SK-N-DZ (cell line): ENCODE results near the gene STARD10.

ENCODE experiments used
- DNase-seq: peaks from one replicate; pipeline ENCODE4 v3.0.0-alpha.2; 2015; ENCODE audit warnings: low spot score

Gene STARD10

DNA sequence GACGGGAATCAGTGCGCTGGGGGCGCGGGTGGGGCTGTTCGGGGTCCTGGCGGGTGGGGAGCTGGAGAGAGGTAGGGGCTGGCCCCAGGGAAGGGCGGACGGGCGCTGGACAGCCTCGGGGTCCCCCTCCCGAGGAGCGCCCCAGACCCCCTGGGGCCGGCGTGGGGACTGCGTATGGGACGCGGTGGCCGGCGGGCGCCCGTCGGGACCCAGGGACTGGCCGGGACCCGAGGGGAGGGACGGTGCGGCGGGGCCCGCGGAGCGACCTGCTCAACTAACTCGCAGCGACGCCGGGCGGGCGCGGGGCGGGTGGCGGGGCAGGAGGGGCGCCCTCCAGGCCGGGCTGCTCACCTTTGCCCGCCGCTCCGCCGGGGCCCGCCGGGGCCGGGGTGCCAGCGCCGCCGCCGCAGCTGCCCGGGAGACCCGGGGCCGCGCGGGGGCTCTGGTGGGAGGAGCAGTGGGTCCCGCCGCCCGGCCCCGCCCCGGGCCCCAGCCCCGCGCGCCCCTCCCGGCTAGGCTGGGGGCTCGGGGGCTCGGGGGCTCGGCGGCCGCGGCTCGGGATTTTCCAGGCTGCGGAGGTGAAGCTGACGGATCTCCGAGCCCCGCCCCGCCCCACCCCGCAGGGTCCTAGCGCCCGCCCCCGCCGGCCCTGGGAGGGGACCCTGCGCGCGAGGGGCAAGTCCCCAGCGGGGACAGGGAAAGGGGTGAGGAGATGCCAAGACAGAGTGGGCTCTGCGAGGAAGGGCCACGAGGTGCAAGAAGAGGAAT is 12.3 kb downstream of the STARD10 start:
- no peak for DNase-seq

DNA sequence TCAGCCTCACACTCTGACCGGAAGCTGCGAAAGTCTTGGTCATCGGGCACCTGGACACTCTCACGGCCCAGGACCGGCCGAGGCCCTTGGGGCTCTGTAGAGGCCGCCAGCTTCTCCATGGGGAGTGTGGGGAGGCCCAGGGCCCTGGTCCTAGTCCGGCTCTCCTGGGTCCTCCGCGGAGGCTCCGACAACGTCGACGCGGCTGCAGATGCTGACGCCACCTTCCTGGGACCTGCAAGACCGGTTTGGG is 12.9 kb downstream of the STARD10 start:
- DNase-seq = no peak

DNA sequence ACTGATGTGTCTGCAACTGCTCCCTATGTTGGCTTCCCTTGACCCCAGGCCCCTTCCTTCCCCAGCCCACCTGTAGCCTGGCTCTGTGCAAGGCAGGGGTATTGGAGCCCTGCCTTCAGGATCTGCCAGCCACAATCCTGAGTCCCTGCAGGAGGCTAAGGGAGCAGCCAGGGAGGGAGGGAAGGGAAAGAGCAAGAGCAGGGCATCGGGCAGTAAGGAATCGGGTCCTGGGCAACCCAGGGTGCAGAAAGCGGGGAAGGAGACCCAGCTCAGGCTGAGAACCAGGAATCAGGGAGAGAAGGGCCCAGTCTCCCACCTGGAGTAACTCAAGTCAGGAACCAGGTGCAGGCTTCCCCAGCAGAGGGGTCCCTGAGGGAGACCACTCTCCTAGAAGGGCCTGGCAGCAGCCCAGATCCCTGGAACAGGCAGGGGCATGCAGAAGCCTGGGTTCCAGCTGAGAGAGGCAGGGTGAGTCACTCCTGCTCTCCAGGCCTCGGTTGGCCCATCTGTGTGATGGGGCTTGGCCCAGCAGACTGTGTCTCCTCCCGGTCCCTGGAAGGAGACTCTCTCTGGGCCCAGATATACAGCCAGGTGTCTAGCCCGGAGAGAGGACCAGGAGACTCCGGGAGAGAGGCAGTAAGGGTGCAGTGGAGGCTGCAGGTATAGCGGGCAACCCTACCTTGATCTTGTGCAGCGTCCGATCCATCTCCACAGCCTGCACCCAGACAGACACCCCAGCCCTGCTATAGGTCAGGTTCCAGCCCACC is 13.4 kb downstream of the STARD10 start:
- no peak for DNase-seq

DNA sequence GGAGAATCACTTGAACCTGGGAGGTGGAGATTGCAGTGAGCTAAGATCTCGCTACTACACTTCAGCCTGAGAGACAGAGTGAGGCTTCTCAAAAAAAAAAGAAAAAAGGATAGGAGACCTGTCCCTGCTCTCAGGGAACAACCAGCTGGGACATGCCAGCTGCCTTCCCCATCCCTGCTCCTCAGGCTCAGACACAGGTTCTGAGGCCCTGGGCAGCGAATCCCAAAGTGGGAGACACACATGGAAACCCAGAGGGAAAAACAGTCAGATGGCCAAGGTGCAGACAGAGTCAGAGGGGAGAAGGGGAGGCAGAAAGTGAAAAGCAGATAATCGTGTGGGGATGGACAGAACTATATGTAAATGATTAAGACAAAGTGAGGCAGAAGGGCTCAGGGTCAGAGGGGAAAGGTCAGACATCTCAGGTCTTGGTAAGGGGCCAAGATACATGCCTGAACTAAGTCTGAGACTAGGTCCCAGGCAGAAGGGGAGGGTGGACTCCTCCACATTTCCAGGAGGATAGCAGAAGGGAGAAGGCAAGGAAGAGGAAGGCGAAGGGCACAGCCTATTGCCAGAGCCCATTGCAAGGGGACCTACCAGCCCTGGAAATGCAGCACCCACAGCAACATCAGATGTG is 14.2 kb downstream of the STARD10 start:
- no peak for DNase-seq

GRCh38 chr11:72778535-72779494 is 15.0 kb downstream of the STARD10 start:
- no peak for DNase-seq

DNA sequence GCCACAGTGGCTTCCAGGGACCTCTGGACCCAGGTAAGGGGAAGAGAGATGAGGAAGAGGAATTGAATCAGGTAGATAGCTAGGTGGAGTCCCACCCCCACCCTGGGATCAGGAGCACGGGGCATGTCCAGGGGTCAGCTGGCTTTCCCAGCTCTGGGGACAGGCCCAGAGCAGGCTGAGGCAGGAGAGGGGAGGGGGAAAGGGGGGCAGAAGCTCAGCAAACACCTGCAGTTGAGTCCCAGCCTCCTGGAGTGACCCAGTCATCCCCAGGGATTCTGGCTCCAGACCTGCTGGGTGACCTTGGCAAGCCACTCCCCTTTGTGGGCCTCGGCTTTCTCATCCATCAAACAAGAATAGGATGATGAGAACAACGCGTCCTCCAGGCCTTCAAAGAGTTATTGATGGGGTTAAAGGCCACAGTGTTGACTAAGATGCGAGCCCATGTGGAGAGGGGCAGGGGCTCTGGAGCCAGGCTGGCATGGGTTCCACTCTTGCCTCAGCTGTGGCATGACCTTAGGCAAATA is 16.0 kb downstream of the STARD10 start:
- peak; percentile 67 for DNase-seq

DNA sequence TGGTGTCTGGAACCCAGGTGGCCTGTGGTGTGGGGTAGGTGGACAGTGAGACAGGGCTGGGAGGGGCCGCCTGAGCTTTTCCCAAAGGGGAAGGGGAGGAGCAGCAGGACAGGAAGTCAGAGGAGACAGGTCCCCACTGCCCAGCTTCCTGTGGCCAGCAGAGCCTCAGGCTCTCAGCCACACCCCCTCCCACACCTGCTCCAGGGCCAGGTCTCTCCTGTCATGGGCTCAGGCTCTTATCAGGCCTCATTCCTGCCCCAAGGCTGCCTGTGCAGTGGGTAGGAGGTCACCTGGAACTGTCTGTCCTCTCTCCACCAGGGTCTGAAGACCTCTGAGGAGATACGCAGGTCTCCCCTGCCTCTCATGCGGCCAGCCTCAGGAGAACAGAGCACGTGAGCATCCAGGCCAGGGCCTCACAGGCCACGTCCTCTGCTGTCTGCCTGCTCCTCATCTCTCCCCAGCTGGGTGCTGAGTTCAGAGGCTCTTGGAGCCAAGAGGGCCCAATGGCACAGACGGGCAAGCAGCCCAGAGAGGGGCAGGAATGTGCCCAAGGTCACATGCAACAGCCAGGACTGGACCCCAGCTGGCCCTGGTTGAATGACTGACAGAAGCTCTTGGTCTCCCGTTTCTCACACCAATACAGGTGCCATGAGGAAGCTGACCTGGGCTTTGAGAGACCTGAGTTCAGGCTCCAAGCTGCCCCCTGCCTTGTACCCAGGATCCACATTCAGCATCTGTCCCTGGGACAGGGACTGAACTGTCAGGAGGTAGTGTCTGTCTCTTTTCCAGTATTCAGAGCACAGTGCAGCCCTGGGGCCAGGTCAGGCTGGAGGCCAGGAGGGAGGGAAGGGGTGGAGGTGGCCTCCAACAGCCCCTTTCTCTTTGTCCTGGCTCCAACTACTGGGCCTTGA is 16.7 kb downstream of the STARD10 start:
- no peak for DNase-seq

- no peak for DNase-seq
Measured at GRCh38 chr11:72776117-72776843, 17.6 kb downstream of the STARD10 start.

DNA sequence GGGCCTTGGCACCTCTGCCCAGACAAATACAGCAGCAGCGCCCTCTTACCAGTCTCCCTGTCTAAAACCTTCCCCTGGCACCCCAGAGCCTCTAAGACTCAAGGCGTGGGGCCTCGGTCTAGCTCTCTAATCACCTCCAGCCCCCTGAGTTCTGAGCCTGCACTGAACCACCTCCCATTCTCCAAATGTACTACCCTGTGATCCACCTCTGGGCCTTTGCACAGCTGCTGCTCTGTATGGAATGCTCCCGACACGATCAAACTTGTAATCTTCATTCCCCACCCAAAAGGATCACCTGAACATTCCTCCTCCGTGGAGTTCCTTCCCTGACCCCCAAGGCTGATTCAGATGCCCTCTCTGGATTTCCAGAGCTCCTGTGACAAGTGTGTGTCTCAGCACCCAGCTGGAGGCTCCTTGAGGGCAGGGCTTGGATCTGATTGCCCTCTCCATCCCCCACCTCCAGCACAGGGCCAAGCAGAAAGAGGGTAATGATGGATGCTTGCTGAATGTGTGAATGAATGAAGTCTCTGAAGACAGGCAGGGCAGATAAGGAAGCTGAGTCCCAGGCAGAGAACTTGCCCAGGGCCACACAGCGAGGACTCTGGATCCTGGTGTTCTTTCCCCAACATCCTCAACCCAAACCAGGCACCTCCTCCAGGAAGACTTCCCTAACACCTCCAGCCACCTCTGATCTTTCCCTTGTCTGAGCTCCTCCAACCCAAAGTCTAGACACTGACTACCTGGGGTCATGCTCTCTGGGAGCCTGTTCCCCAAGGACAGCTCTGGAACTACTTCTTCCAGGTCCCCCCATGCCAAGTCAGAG is 18.3 kb downstream of the STARD10 start:
- DNase-seq = no peak

DNA sequence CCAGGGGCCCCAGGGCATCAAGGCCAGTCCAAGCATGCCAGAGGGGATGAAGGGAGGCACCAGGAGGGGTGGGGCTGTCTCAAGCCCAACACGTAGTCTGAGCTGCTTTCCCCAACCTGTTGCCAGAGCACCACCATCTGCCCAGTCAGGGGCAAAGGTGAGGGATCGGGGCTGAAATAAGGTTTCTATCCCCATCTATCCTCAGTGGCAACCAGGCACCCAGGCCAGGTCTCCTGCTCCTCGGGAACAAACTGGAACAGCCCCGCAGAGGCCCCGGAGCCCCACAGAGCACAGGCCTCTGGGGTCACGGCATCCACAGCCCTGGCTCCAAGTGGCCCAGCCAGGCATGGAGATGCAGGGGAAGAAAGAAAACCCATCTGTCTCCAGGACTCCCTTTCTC is 19.3 kb downstream of the STARD10 start:
- DNase-seq = no peak

DNA sequence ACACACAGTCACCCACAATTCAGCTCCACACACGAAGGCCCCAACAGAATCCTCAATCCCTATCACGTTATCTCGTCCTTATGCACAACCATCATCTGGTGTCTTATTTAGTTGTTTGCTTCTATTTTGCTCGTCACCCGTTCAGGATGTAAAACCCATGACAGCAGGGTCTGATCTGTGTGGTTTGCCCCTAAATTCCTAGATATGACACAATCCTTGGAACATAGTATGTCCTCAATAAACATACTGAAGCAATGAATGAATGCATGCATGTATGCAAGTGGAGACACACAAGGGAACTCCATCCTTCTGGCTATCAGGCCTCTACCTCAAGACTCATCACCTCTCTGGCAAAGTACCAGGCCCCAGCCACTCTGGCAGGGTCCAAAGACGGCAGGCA is 20.2 kb downstream of the STARD10 start:
- no peak for DNase-seq

GRCh38 chr11:72773291-72773690 is 20.6 kb downstream of the STARD10 start:
- peak; percentile 92 for DNase-seq

DNA sequence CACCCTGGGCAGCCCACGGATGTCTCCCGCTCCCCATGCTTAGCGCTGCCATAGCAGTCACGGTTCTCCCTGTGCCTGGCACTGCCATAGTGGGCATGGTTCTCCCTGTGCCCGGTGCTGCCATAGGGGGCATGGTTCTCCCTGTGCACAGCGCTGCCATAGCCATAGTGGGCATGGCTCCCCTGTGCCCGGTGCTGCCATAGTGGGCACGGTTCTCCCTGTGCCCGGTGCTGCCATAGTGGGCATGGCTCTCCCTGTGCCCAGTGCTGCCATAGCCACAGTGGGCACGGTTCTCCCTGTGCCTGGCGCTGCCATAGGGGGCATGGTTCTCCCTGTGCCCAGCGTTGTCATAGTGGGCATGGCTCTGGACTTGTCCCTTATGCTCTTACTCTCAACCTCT is 21.8 kb downstream of the STARD10 start:
- DNase-seq = no peak

GRCh38 chr11:72771507-72771906 is 22.3 kb downstream of the STARD10 start:
- no peak for DNase-seq

GRCh38 chr11:72770799-72771198 is 23.0 kb downstream of the STARD10 start:
- DNase-seq = no peak

GRCh38 chr11:72769680-72770079 is 24.2 kb downstream of the STARD10 start:
- DNase-seq = no peak

GRCh38 chr11:72768581-72768980 is 25.3 kb downstream of the STARD10 start:
- DNase-seq = no peak

GRCh38 chr11:72767203-72768062 is 26.4 kb downstream of the STARD10 start:
- DNase-seq = no peak
